Astrocyte (in vitro differentiated cells and primary cell): Measurements from ENCODE around the gene PDE7B.

Experiments
- CTCF ChIP-seq: IDR thresholded peaks from 2 replicates; pipeline ENCODE4 v1.5.1; 2011; ENCODE audit warnings: low read depth, mild to moderate bottlenecking, inconsistent platforms, low read length, moderate library complexity; ENCODE audit not compliant: insufficient read depth
- EZH2 ChIP-seq: IDR thresholded peaks from 2 replicates; pipeline ENCODE4 v1.6.1; 2012; ENCODE audit warnings: mild to moderate bottlenecking, low read length, inconsistent platforms; ENCODE audit not compliant: insufficient read depth

GRCh38 chr6:135983718-135984343 lies 132.3 kb downstream of the PDE7B start:
- TF ChIP-seq CTCF (no peak), EZH2 (no peak)
